Measurements from ENCODE around the gene PFKFB3. TPM values are rescaled to one million over a fixed set of nuclear protein-coding genes. Genes with fewer than 3 reads are reported as not detected.

Gene PFKFB3
- total RNA-seq, 2 donors from 2014 or later = 31.2 to 34.5 TPM

GRCh38 chr10:6167456-6167855, 35.3 kb upstream of the PFKFB3 start:
- no peaks in the 10 kb centered on the region for H3K9me3 Mint-ChIP-seq
- Histone ChIP-seq H3K9ac (ENCODE audit: extremely low read depth, low read length, poor library complexity, severe bottlenecking) (no peak overlapping the region), H3K27ac (ENCODE audit: low read depth, low read length) (no peak overlapping the region), H3K4me3 (ENCODE audit: low read length) (no peak overlapping the region), H3K36me3 (ENCODE audit: control insufficient read depth, insufficient read depth, low read length) (no peaks in the 10 kb centered on the region), H3K9me3 (ENCODE audit: control insufficient read depth, low read length) (no peaks in the 10 kb centered on the region), H3K4me1 (ENCODE audit: control insufficient read depth, insufficient read depth, low read length) (peaks cover 15% of the 10 kb centered on the region), H3K27me3 (ENCODE audit: control insufficient read depth, insufficient read depth, low read length, poor library complexity, severe bottlenecking) (no peaks in the 10 kb centered on the region)
- peaks cover 7% of the 10 kb centered on the region for H3K36me3 Mint-ChIP-seq (ENCODE audit: low read depth)
- H3K27me3 Mint-ChIP-seq (ENCODE audit: insufficient read depth) = no peaks in the 10 kb centered on the region
- DNase-seq = no peak
- WGBS, 2 experiments (ENCODE audit: insufficient coverage in 1 of 2, insufficient read length in 1 of 2) = 70 to 82% methylated on average over 1 to 2 of the region's 2 CpGs
- H3K4me3 Mint-ChIP-seq = no peak overlapping the region
- no peak overlapping the region for H3K27ac Mint-ChIP-seq
- no peak for TF ChIP-seq CTCF (conservative IDR thresholded peaks at IDR 0.05)
- H3K4me1 Mint-ChIP-seq = peaks cover 53% of the 10 kb centered on the region

- Mint-ChIP-seq H3K4me3 (no peak overlapping the region), H3K27me3 (ENCODE audit: insufficient read depth) (no peaks in the 10 kb centered on the region), H3K4me1 (peaks cover 51% of the 10 kb centered on the region), H3K27ac (no peak overlapping the region), H3K9me3 (no peaks in the 10 kb centered on the region), H3K36me3 (ENCODE audit: low read depth) (peaks cover 10% of the 10 kb centered on the region)
- no peak overlapping the region for H3K4me3 ChIP-seq (ENCODE audit: low read length)
- no peak for TF ChIP-seq CTCF (conservative IDR thresholded peaks at IDR 0.05)
- peaks cover 15% of the 10 kb centered on the region for H3K4me1 ChIP-seq (ENCODE audit: control insufficient read depth, insufficient read depth, low read length)
- H3K9me3 ChIP-seq (ENCODE audit: control insufficient read depth, low read length) = no peaks in the 10 kb centered on the region
- WGBS, 2 experiments (ENCODE audit: insufficient coverage in 1 of 2, insufficient read length in 1 of 2) = 93 to 100% methylated on average over 3 of the region's 3 CpGs
- H3K27ac ChIP-seq (ENCODE audit: low read depth, low read length) = no peak overlapping the region
- H3K36me3 ChIP-seq (ENCODE audit: control insufficient read depth, insufficient read depth, low read length) = no peaks in the 10 kb centered on the region
- H3K27me3 ChIP-seq (ENCODE audit: control insufficient read depth, insufficient read depth, low read length, poor library complexity, severe bottlenecking) = no peaks in the 10 kb centered on the region
- DNase-seq = no peak
- no peak overlapping the region for H3K9ac ChIP-seq (ENCODE audit: extremely low read depth, low read length, poor library complexity, severe bottlenecking)
These were observed 34.6 kb upstream of the PFKFB3 start for GRCh38 chr10:6168084-6168483.

GRCh38 chr10:6170638-6171037, 32.1 kb upstream of the PFKFB3 start:
- Histone ChIP-seq H3K4me3 (ENCODE audit: low read length) (no peak overlapping the region), H3K27me3 (ENCODE audit: control insufficient read depth, insufficient read depth, low read length, poor library complexity, severe bottlenecking) (no peaks in the 10 kb centered on the region), H3K36me3 (ENCODE audit: control insufficient read depth, insufficient read depth, low read length) (no peaks in the 10 kb centered on the region), H3K27ac (ENCODE audit: low read depth, low read length) (no peak overlapping the region), H3K4me1 (ENCODE audit: control insufficient read depth, insufficient read depth, low read length) (peaks cover 10% of the 10 kb centered on the region), H3K9me3 (ENCODE audit: control insufficient read depth, low read length) (no peaks in the 10 kb centered on the region), H3K9ac (ENCODE audit: extremely low read depth, low read length, poor library complexity, severe bottlenecking) (no peak overlapping the region)
- H3K36me3 Mint-ChIP-seq (ENCODE audit: low read depth) = peaks cover 9% of the 10 kb centered on the region
- H3K27me3 Mint-ChIP-seq (ENCODE audit: insufficient read depth) = no peaks in the 10 kb centered on the region
- H3K27ac Mint-ChIP-seq = peak overlapping the region; percentile 58
- no peaks in the 10 kb centered on the region for H3K9me3 Mint-ChIP-seq
- TF ChIP-seq CTCF (conservative IDR thresholded peaks at IDR 0.05) = no peak
- peaks cover 39% of the 10 kb centered on the region for H3K4me1 Mint-ChIP-seq
- DNase-seq = no peak
- H3K4me3 Mint-ChIP-seq = no peak overlapping the region
- WGBS, 2 experiments (ENCODE audit: insufficient coverage in 1 of 2, insufficient read length in 1 of 2) = 94 to 100% methylated on average over 1 of the region's 2 CpGs
